GM12878 (cell line): ENCODE measurements around the gene ADGRD1. TPM values are rescaled to one million over a fixed set of nuclear protein-coding genes. Genes with fewer than 3 reads are reported as not detected.

Source experiments
- ATAC-seq: fragments of 200-7000 bp; cut with Tn5 transposase; 3 replicates; pipeline ENCODE4 v1.9.1; 2020; ENCODE audit warnings: mild to moderate bottlenecking, moderate library complexity
- BruUV-seq: library from RNA; stranded (reverse); fragments of 400-500 nt; replicated peaks from 2 replicates; lab custom pipeline; 2021; lab: Mats Ljungman, UMichigan
- CTCF ChIA-PET: fragments of 300-600 bp; sonication (Branson Sonifier 250); formaldehyde crosslinking; extraction: SDS; loops from one replicate; lab custom pipeline; 2021; ENCODE audit warnings: inconsistent platforms; lab: Yijun Ruan, JAX
- POLR2A ChIA-PET: fragments of 350-600 bp; formaldehyde crosslinking; extraction: SDS; loops from one replicate; lab custom pipeline; 2021; ENCODE audit warnings: inconsistent platforms; lab: Charles Lee
- RAD21 ChIA-PET: fragments of 300-600 bp; sonication (Branson Sonifier 250); formaldehyde crosslinking; loops from one replicate; lab custom pipeline; 2023; ENCODE audit warnings: antibody characterized with exemption; ENCODE audit not compliant: unreplicated experiment; lab: Charles Lee
- SMC1A ChIA-PET: fragments of 300-600 bp; sonication (Branson Sonifier 250); formaldehyde crosslinking; loops from one replicate; lab custom pipeline; 2023; ENCODE audit not compliant: unreplicated experiment, uncharacterized antibody; lab: Charles Lee
- DNase-seq: peaks from one replicate; pipeline ENCODE4 v3.0.0-alpha.2; 2011; ENCODE audit warnings: low read depth, low spot score
- FAIRE-seq: peaks from 3 replicates; lab custom pipeline; 2011; peaks lifted over from hg19 to GRCh38; lab: Jason Lieb, UNC
- H2AFZ ChIP-seq: 2 replicates; pipeline ENCODE4 v1.6.0; 2011; ENCODE audit warnings: low read depth, low read length, control low read depth; ENCODE audit not compliant: control insufficient read depth
- H3K27ac ChIP-seq: 2 replicates; pipeline ENCODE4 v1.5.1; 2011; ENCODE audit warnings: control low read depth; ENCODE audit not compliant: control insufficient read depth, insufficient read depth
- H3K27me3 ChIP-seq, 2 experiments: replicated peaks in 1 of 2; 2 replicates each; pipeline versions ENCODE4 v1.6.0 to v1.6.1; 2011; ENCODE audit warnings: low read length in 1 of 2; ENCODE audit not compliant: control insufficient read depth in 2 of 2, insufficient read depth in 2 of 2
- H3K36me3 ChIP-seq, 2 experiments: 2 replicates each; pipeline ENCODE4 v1.5.1; 2011; ENCODE audit warnings: low read length in 1 of 2; ENCODE audit not compliant: control insufficient read depth in 2 of 2, insufficient read depth in 2 of 2
- H3K4me1 ChIP-seq: 2 replicates; pipeline ENCODE4 v1.6.1; 2011; ENCODE audit warnings: mild to moderate bottlenecking, low read length, moderate library complexity, mixed read lengths; ENCODE audit not compliant: control insufficient read depth, insufficient read depth
- H3K4me2 ChIP-seq: 2 replicates; pipeline ENCODE4 v1.6.0; 2011; ENCODE audit warnings: control low read depth; ENCODE audit not compliant: control insufficient read depth, insufficient read depth
- H3K4me3 ChIP-seq: fragments of 200-600 bp; sonication (generic); 2 replicates; pipeline ENCODE4 v1.5.1; 2016
- H3K79me2 ChIP-seq: 2 replicates; pipeline ENCODE4 v1.6.0; 2011; ENCODE audit warnings: low read length; ENCODE audit not compliant: control insufficient read depth, insufficient read depth
- H3K9ac ChIP-seq: 2 replicates; pipeline ENCODE4 v1.8.0; 2011; ENCODE audit warnings: low read length, control low read depth, mixed read lengths; ENCODE audit not compliant: control insufficient read depth, insufficient read depth
- H3K9me3 ChIP-seq: replicated peaks from 3 replicates; pipeline ENCODE4 v1.5.1; 2011; ENCODE audit warnings: mild to moderate bottlenecking, low read length; ENCODE audit not compliant: control insufficient read depth, insufficient read depth
- H4K20me1 ChIP-seq: 2 replicates; pipeline ENCODE4 v1.6.0; 2011; ENCODE audit not compliant: control insufficient read depth, insufficient read depth
- CREB1 ChIP-seq: IDR thresholded peaks from 2 replicates; pipeline ENCODE4 v1.6.1; 2012; ENCODE audit warnings: low read depth, mild to moderate bottlenecking, inconsistent platforms
- KDM1A ChIP-seq: fragments of 200-600 bp; sonication (generic); IDR thresholded peaks from 2 replicates; pipeline ENCODE4 v1.6.1; 2016; ENCODE audit warnings: borderline replicate concordance
- MEF2A ChIP-seq: IDR thresholded peaks from 2 replicates; pipeline ENCODE4 v1.6.1; 2011; ENCODE audit warnings: low read depth, mild to moderate bottlenecking, low read length, moderate library complexity; ENCODE audit not compliant: insufficient read depth
- SIX5 ChIP-seq: IDR thresholded peaks from 2 replicates; pipeline ENCODE4 v1.6.1; 2011; ENCODE audit warnings: mild to moderate bottlenecking, low read depth, low read length, moderate library complexity; ENCODE audit not compliant: severe bottlenecking
- SUZ12 ChIP-seq: fragments of 200-600 bp; sonication (generic); IDR thresholded peaks from one replicate; pipeline ENCODE4 v1.6.1; 2018; ENCODE audit warnings: antibody characterized with exemption, mild to moderate bottlenecking; ENCODE audit not compliant: unreplicated experiment
- TCF12 ChIP-seq: IDR thresholded peaks from 2 replicates; pipeline ENCODE4 v1.6.1; 2011; ENCODE audit warnings: low read depth, mild to moderate bottlenecking, low read length
- ZBED1 ChIP-seq: IDR thresholded peaks from 2 replicates; pipeline ENCODE4 v1.6.1; 2016; ENCODE audit warnings: borderline replicate concordance
- ZSCAN29 ChIP-seq: fragments of 450-650 bp; IDR thresholded peaks from 2 replicates; pipeline ENCODE4 v1.6.1; 2017; ENCODE audit warnings: mild to moderate bottlenecking, moderate library complexity
- WGBS: methylation state at CpG from one replicate; pipeline ENCODE4 v1.1.6; 2016; ENCODE audit warnings: low lambda C conversion rate; ENCODE audit not compliant: insufficient replicate concordance, insufficient coverage; ENCODE audit errors: missing lambda C conversion rate; 5-methylcytosine and 5-hydroxymethylcytosine counted together
- in situ Hi-C: fragments of 300-500 bp; cut with MboI; formaldehyde crosslinking; loops from 9 replicates; pipeline ENCODE4 v1.14.3; 2018; ENCODE audit warnings: mixed read lengths
- intact Hi-C: fragments of 100-400 bp; cut with micrococcal nuclease; formaldehyde crosslinking; loops from one replicate; pipeline ENCODE4 v1.14.2; 2022; ENCODE audit not compliant: unreplicated experiment
- polyA plus RNA-seq, 11 experiments: library from polyadenylated mRNA; depleted of rRNA in 4 of 11; unstranded in 6 of 11; stranded (reverse) in 5 of 11; fragments of >200 nt; fragmentation: Nextera tagmentation in 4 of 11; fragmentation: Illumina TruSeq in 1 of 11; extraction: Ambion mirVana in 4 of 11; extraction: Trizol in 1 of 11; gene quantifications; 1 replicate in 1 of 11; 2 replicates in 10 of 11; pipeline versions ENCODE4 v1.2.1 to v1.2.3, GENCODE V29; 2011 to 2016; ENCODE audit warnings: inconsistent platforms in 2 of 11, missing spikeins in 2 of 11, low read depth in 1 of 11
- total RNA-seq, 4 experiments: library from RNA; depleted of rRNA in 3 of 4; stranded (reverse); fragments of >200 nt in 3 of 4; fragmentation: Illumina TruSeq in 1 of 4; extraction: Trizol in 1 of 4; gene quantifications; 2 replicates each; pipeline versions ENCODE4 v1.2.1 to v1.2.3, GENCODE V29; 2013 to 2021
- TF ChIP-seq, protein P1 (sequence below): fragments of 450-650 bp; IDR thresholded peaks from 2 replicates; pipeline ENCODE4 v1.6.1; 2017; ENCODE audit warnings: mild to moderate bottlenecking, low read depth, inconsistent platforms; ENCODE audit not compliant: poor library complexity, severe bottlenecking
- TF ChIP-seq, protein P2 (sequence below): fragments of 450-650 bp; IDR thresholded peaks from 2 replicates; pipeline ENCODE4 v1.6.1; 2016; ENCODE audit warnings: mild to moderate bottlenecking

The ADGRD1 gene
- total and polyA plus RNA-seq, 10 of the 15 experiments (the other 5 are each of a cell fraction or from before 2014, with no cell fraction given), result 0.15 to 12.7 (median 1.2) TPM

DNA sequence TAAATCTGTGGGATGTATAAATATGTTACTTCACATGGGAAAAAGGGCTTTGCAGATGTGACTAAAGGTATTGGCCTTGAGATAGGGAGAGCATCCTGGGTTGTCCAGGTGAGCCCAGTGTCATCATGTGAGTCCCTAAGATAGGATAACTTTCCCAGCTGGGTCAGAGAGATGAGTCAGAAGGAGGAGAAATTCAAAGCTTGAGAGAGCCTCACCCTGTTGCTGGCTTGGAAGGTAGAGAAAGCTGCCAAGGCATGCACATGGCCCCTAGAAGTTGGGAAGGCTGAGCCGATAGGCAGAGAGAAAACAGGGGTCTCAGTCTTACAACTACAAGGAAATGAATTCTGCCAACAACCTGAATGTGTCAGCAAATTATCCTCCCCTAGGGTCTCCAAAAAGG lies 213.0 kb downstream of the ADGRD1 start:
- ChIA-PET RAD21 (no interaction called here), CTCF (no interaction called here), POLR2A (no interaction called here), SMC1A (no interaction called here)
- no peak overlapping the region for H3K4me2 ChIP-seq
- no peaks in the 10 kb centered on the region for H4K20me1 ChIP-seq
- no TSS peak for BruUV-seq
- H3K4me1 ChIP-seq, result no peaks in the 10 kb centered on the region
- no peak overlapping the region for H2AFZ ChIP-seq
- WGBS, result 92% methylated on average over 1 of the region's 1 CpG
- H3K36me3 ChIP-seq, result no peaks in the 10 kb centered on the region
- DNase-seq (no peak), ATAC-seq (no peak), FAIRE-seq (no peak)
- H3K4me3 ChIP-seq, result no peak overlapping the region
- no peaks in the 10 kb centered on the region for H3K79me2 ChIP-seq
- no peaks in the 10 kb centered on the region; the same call in 2 of the 3 replicates for H3K9me3 ChIP-seq
- in situ Hi-C loops, result no loop called here
- H3K27me3 ChIP-seq, result no peaks in the 10 kb centered on the region
- intact Hi-C loops, result no loop called here
- H3K9ac ChIP-seq, result no peak overlapping the region
- no peak overlapping the region for H3K27ac ChIP-seq
- TF ChIP-seq ZBED1, result no peak
- no peak for TF ChIP-seq SIX5
- TF ChIP-seq, protein P1, sequence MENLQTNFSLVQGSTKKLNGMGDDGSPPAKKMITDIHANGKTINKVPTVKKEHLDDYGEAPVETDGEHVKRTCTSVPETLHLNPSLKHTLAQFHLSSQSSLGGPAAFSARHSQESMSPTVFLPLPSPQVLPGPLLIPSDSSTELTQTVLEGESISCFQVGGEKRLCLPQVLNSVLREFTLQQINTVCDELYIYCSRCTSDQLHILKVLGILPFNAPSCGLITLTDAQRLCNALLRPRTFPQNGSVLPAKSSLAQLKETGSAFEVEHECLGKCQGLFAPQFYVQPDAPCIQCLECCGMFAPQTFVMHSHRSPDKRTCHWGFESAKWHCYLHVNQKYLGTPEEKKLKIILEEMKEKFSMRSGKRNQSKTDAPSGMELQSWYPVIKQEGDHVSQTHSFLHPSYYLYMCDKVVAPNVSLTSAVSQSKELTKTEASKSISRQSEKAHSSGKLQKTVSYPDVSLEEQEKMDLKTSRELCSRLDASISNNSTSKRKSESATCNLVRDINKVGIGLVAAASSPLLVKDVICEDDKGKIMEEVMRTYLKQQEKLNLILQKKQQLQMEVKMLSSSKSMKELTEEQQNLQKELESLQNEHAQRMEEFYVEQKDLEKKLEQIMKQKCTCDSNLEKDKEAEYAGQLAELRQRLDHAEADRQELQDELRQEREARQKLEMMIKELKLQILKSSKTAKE, result no peak
- TF ChIP-seq TCF12, result no peak

DNA sequence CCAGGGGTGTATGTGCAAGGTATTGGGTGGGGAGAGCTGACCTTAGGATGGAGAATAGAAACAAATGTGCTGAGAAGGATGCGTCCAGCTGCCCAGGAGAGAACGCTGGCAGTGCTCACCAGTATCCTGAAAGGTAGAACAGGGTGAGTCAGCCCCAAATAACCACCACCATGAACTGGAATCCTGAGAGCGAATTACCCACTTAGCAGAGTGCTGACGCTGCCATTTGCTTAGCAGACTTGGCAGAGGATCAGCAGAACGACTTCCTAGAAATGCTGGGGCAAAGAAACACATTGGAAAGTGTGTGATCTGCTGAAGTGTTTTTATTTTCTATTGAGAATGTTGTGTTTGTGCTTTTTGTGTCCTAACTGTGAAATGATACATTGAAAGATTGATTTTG lies 213.6 kb downstream of the ADGRD1 start:
- Histone ChIP-seq H3K4me3 (no peak overlapping the region), H2AFZ (no peak overlapping the region), H3K36me3 (no peaks in the 10 kb centered on the region), H3K9ac (no peak overlapping the region), H3K27ac (no peak overlapping the region), H4K20me1 (no peaks in the 10 kb centered on the region), H3K4me2 (no peak overlapping the region), H3K79me2 (no peaks in the 10 kb centered on the region), H3K9me3 (no peaks in the 10 kb centered on the region; the same call in 2 of the 3 replicates), H3K27me3 (no peaks in the 10 kb centered on the region), H3K4me1 (no peaks in the 10 kb centered on the region)
- WGBS, result 17% methylated on average over 5 of the region's 5 CpGs
- CTCF ChIA-PET, result no interaction called here
- FAIRE-seq (no peak), DNase-seq (no peak), ATAC-seq (no peak)
- BruUV-seq, result no TSS peak
- in situ Hi-C loops, result no loop called here
- SMC1A ChIA-PET, result no interaction called here
- RAD21 ChIA-PET, result no interaction called here
- POLR2A ChIA-PET, result no interaction called here
- intact Hi-C loops, result no loop called here
- TF ChIP-seq SUZ12 (no peak), ZSCAN29 (no peak), KDM1A (no peak), CREB1 (no peak), MEF2A (no peak)
- TF ChIP-seq, protein P2, sequence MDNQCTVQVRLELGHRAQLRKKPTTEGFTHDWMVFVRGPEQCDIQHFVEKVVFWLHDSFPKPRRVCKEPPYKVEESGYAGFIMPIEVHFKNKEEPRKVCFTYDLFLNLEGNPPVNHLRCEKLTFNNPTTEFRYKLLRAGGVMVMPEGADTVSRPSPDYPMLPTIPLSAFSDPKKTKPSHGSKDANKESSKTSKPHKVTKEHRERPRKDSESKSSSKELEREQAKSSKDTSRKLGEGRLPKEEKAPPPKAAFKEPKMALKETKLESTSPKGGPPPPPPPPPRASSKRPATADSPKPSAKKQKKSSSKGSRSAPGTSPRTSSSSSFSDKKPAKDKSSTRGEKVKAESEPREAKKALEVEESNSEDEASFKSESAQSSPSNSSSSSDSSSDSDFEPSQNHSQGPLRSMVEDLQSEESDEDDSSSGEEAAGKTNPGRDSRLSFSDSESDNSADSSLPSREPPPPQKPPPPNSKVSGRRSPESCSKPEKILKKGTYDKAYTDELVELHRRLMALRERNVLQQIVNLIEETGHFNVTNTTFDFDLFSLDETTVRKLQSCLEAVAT, result no peak
- TF ChIP-seq, all 136 proteins: peak for 0
